HepG2 (cell line): Measurements from ENCODE around the gene ALOX12.

ENCODE experiments used
- FOXK2 ChIP-seq: fragments of 450-650 bp; IDR thresholded peaks from 2 replicates; pipeline ENCODE4 v1.6.1; 2016
- HNF4G ChIP-seq, 2 experiments: sonication (generic) in 1 of 2; formaldehyde crosslinking in 1 of 2; IDR thresholded peaks; 2 replicates each; pipeline versions ENCODE4 v1.4.0 to v1.6.1; 2011 to 2020; ENCODE audit warnings: borderline replicate concordance in 2 of 2, low read depth in 2 of 2, mild to moderate bottlenecking in 2 of 2, low read length in 1 of 2, missing genetic modification reagents in 1 of 2, moderate library complexity in 1 of 2
- IKZF1 ChIP-seq: fragments of 450-650 bp; IDR thresholded peaks from 2 replicates; pipeline ENCODE4 v1.7.1; 2016
- MAFK ChIP-seq, 2 experiments: IDR thresholded peaks in 1 of 2; conservative IDR thresholded peaks in 1 of 2; 2 replicates each; pipeline ENCODE4 v1.6.1; 2011; ENCODE audit warnings: improper control_type of control experiment in 2 of 2, low read length in 2 of 2
- POLR2AphosphoS5 ChIP-seq: IDR thresholded peaks from 2 replicates; pipeline ENCODE4 v1.6.1; 2012; ENCODE audit warnings: low read depth, low read length
- RFX5 ChIP-seq: IDR thresholded peaks from 2 replicates; pipeline ENCODE4 v1.6.1; 2011; ENCODE audit warnings: low read depth, low read length, improper control_type of control experiment
- SMARCC2 ChIP-seq: fragments of 450-650 bp; IDR thresholded peaks from 2 replicates; pipeline ENCODE4 v1.6.1; 2017; ENCODE audit warnings: antibody characterized with exemption, mild to moderate bottlenecking
- TAF15 ChIP-seq: fragments of 200-400 bp; formaldehyde crosslinking; IDR thresholded peaks from one replicate; pipeline ENCODE4 v1.6.1; 2018; ENCODE audit warnings: mild to moderate bottlenecking, low read depth, low read length; ENCODE audit not compliant: poor library complexity, severe bottlenecking
- ZMYM4 ChIP-seq: sonication (generic); formaldehyde crosslinking; IDR thresholded peaks from 2 replicates; pipeline ENCODE4 v1.8.1; 2023; ENCODE audit warnings: mild to moderate bottlenecking, missing genetic modification reagents
- TF ChIP-seq, protein P1 (sequence below): sonication (generic); formaldehyde crosslinking; IDR thresholded peaks from 2 replicates; pipeline ENCODE4 v1.5.0; 2020; ENCODE audit warnings: mild to moderate bottlenecking, missing genetic modification reagents, moderate library complexity
- TF ChIP-seq, protein P2 (sequence below): sonication (generic); formaldehyde crosslinking; IDR thresholded peaks from 2 replicates; pipeline ENCODE4 v1.5.0; 2020; ENCODE audit warnings: mild to moderate bottlenecking, missing genetic modification reagents, borderline replicate concordance

DNA sequence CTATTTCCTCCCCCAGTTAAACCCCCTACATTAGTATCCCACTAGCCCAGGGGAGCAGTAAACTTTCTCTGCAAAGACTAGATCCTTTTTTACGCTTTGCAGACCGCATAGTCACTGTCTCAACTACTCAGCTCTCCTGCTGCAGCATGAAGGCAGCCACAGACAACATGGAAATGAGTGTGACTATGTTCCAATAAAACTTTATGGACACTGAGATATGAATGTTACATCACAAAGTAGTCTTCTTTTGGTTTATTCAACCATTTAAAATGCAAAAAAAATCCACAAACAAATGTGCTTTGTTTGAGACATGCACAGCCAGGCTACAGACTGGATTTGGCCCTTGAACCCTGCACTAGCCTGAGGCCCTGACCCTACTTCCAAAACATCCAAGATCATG is 14.7 kb downstream of the ALOX12 start:
- TF ChIP-seq TAF15 (no peak), FOXK2 (no peak), HNF4G (IDR thresholded peaks at IDR 0.05; ENCODE audit: borderline replicate concordance, low read depth, low read length) (no peak), HNF4G (CRISPR knock-in tag; IDR thresholded peaks at IDR 0.05; ENCODE audit: borderline replicate concordance, low read depth) (no peak), IKZF1 (no peak), SMARCC2 (no peak), POLR2AphosphoS5 (no peak), MAFK (conservative IDR thresholded peaks at IDR 0.05 in 1 of 2, IDR thresholded peaks at IDR 0.05 in 1 of 2; ENCODE audit: low read length in 2 of 2) (no peak), RFX5 (no peak), ZMYM4 (no peak)
- TF ChIP-seq, protein P1, sequence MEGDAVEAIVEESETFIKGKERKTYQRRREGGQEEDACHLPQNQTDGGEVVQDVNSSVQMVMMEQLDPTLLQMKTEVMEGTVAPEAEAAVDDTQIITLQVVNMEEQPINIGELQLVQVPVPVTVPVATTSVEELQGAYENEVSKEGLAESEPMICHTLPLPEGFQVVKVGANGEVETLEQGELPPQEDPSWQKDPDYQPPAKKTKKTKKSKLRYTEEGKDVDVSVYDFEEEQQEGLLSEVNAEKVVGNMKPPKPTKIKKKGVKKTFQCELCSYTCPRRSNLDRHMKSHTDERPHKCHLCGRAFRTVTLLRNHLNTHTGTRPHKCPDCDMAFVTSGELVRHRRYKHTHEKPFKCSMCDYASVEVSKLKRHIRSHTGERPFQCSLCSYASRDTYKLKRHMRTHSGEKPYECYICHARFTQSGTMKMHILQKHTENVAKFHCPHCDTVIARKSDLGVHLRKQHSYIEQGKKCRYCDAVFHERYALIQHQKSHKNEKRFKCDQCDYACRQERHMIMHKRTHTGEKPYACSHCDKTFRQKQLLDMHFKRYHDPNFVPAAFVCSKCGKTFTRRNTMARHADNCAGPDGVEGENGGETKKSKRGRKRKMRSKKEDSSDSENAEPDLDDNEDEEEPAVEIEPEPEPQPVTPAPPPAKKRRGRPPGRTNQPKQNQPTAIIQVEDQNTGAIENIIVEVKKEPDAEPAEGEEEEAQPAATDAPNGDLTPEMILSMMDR (CRISPR knock-in tag), result no peak
- TF ChIP-seq, protein P2, sequence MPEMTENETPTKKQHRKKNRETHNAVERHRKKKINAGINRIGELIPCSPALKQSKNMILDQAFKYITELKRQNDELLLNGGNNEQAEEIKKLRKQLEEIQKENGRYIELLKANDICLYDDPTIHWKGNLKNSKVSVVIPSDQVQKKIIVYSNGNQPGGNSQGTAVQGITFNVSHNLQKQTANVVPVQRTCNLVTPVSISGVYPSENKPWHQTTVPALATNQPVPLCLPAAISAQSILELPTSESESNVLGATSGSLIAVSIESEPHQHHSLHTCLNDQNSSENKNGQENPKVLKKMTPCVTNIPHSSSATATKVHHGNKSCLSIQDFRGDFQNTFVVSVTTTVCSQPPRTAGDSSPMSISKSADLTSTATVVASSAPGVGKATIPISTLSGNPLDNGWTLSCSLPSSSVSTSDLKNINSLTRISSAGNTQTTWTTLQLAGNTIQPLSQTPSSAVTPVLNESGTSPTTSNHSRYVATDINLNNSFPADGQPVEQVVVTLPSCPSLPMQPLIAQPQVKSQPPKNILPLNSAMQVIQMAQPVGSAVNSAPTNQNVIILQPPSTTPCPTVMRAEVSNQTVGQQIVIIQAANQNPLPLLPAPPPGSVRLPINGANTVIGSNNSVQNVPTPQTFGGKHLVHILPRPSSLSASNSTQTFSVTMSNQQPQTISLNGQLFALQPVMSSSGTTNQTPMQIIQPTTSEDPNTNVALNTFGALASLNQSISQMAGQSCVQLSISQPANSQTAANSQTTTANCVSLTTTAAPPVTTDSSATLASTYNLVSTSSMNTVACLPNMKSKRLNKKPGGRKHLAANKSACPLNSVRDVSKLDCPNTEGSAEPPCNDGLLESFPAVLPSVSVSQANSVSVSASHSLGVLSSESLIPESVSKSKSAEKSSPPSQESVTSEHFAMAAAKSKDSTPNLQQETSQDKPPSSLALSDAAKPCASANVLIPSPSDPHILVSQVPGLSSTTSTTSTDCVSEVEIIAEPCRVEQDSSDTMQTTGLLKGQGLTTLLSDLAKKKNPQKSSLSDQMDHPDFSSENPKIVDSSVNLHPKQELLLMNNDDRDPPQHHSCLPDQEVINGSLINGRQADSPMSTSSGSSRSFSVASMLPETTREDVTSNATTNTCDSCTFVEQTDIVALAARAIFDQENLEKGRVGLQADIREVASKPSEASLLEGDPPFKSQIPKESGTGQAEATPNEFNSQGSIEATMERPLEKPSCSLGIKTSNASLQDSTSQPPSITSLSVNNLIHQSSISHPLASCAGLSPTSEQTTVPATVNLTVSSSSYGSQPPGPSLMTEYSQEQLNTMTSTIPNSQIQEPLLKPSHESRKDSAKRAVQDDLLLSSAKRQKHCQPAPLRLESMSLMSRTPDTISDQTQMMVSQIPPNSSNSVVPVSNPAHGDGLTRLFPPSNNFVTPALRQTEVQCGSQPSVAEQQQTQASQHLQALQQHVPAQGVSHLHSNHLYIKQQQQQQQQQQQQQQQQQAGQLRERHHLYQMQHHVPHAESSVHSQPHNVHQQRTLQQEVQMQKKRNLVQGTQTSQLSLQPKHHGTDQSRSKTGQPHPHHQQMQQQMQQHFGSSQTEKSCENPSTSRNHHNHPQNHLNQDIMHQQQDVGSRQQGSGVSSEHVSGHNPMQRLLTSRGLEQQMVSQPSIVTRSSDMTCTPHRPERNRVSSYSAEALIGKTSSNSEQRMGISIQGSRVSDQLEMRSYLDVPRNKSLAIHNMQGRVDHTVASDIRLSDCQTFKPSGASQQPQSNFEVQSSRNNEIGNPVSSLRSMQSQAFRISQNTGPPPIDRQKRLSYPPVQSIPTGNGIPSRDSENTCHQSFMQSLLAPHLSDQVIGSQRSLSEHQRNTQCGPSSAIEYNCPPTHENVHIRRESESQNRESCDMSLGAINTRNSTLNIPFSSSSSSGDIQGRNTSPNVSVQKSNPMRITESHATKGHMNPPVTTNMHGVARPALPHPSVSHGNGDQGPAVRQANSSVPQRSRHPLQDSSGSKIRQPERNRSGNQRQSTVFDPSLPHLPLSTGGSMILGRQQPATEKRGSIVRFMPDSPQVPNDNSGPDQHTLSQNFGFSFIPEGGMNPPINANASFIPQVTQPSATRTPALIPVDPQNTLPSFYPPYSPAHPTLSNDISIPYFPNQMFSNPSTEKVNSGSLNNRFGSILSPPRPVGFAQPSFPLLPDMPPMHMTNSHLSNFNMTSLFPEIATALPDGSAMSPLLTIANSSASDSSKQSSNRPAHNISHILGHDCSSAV (CRISPR knock-in tag), result no peak
